ENCODE results near the gene PML.
"Not testable (repeated sequence)": the region's sequence is repeated elsewhere in the genome, so short reads cannot be mapped to it uniquely, and the experiment has no call there.

The PML gene

DNA sequence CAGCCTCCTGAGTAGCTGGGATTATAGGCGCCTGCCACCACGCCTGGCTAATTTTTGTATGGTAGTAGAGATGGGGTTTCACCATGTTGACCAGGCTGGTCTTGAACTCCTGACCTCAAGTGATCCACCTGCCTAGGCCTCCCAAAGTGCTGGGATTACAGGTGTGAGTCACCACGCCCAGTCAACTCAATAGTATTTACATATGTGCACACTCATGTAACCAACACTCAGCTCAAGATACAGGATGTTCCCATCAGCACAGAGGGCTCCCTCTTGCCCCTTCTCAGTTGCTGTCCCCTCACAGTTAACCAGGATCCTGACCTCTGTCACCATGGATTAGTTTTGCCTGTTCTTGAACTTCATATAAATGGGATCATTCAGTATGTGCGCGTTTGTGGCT lies 61.8 kb downstream of the PML start:
- not testable (repeated sequence) for DNase-seq (ENCODE audit: low read depth in 2 of 2)

DNA sequence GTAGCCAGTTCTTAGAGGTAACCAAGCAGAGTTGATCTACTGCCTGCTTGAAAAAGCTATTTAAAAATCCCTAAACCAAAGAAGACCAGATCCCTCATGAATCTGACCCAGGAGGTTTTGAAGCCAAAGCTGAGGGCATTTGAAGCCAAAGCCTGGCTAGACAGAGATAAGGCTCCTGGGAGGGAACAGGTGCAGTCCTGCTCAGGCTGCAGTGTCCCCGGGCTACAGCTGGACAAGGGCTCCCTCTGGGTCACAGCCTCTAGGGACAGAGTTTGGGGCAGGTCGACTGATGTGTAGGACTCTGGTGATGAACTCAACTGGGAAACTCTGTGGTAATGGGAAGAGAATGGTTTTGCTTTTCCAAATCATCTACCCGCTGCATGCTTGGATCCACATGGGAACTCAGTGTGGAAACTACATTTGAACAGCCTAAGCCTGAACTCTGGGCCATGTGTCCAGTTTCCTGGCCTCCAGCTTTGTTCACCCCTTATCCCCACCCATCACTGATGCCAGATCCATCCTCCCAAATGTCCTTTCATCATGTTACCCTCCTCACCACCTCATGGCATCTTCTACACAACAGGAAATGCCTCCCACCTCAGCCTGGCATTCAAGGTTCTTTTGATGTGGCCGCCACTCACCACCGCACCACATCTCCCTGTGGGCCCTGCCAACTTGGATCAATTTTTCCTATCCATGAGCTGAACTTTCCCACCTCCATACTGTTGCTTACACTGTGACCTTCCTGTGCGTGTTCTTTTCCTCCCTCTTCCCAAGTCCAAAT lies 64.7 kb downstream of the PML start:
- not testable (repeated sequence) for DNase-seq (ENCODE audit: low read depth in 2 of 2)

DNA sequence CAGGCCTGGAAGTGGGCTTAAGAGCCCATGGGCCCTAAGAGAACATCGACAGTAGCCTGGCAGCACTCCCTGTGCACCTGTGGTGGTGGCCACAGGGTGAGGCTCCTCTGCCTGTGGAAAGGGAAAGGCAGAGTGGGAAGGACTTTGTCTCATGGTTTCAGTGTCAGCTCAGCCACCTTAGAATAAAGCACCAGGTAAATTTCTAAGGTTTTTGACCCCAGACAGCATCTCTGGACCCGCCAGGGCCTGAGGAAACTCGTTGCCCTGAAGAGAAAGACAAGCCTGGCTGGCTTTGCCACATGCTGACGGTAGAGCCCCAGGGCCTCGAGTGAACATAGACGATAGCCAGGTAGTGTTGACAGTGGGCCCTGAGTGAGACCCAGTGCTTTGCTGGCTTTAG lies 65.7 kb downstream of the PML start:
- DNase-seq (ENCODE audit: low read depth in 2 of 2), result no peak

DNA sequence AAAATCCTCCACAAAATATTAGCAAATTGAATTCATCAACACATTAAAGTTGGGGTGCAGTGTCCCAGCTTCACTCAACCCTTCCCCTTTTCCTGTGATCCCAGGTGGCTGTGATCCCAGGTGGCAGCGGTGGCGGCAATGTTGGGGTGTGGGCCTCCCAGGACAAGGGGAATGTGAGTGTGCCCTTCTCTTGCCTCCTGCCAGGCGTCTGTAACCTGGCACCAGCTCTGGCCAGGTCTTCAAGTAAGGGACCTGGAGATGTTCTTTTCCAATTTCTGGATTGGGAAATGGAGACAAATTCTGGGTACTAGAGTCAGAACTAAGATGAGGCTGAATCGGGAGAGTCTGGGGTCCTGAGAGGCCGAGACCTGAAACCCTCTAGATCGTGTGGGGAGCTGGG lies 67.7 kb downstream of the PML start:
- DNase-seq (ENCODE audit: low read depth in 2 of 2), result no peak

DNA sequence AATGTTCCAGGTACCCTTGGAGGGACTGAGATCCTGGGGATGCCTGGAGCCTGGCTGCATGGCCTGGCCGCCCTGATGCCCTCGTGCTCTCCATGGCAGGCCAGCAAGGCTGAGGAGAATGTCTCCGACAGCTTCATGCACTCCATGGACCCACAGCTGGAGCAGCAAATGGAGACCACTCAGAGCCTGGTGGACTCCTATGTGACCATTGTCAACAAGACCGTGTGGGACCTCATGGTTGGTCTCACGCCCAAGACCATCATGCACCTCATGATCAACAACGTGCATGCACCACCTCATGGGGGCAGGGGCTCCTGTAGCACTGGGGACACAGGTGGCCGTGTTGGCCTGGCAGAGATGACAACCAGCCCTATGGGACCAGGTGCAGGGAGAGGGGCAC lies 68.2 kb downstream of the PML start:
- no peak for DNase-seq (ENCODE audit: low read depth in 2 of 2)

DNA sequence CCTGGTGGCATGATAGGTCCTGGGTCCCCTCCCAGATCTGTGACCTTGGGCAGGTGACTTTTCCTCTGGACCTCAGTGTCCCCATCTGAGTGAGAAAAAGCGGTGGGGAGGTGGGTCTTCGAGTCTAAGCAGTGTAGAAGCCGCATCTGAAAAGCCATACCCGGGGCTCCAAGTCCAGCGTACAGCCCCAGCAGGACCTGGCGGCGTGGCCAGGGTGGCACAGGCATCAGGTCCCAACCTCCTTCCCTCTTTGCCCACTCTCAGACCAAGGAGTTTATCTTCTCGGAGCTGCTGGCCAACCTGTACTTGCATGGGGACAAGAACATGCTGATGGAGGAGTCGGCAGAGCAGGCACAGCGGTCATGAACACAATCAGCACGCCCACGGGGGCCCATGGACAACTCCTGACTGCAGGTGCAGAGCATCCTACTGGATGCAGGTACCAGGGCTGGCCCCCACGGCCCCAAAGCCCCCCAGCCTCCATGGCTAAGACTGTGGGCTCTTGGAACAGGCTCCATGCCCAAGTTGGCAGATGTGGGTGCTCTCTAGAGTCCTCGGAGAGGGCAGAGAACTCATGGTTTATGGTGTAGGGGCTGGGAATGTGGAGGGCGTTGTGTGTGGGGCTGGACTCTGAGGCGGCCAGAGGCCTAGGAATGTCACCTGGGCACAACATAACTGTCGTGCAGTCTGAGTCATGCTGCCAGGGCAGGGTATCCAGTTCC lies 69.1 kb downstream of the PML start:
- DNase-seq (ENCODE audit: low read depth in 2 of 2), result not testable (repeated sequence)

DNA sequence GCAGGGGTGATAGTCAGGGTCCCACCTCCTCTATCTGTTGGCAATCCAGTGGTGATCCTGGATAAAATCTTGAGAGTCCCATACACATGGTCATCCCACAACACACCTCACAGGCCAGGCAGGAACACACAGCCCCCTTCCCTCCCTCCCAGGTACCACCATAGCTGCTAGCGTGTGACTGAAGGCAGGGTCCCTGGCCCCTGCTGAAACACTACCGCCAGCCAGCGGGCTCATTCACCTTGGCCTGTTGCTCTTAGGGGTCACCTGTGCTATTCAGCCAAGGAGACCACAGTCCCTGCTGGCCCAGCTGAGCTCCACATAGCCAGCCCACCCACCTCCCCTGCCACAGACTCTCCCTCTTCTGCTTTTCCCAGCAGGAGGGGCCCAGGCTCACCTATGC lies 69.7 kb downstream of the PML start:
- not testable (repeated sequence) for DNase-seq (ENCODE audit: low read depth in 2 of 2)

DNA sequence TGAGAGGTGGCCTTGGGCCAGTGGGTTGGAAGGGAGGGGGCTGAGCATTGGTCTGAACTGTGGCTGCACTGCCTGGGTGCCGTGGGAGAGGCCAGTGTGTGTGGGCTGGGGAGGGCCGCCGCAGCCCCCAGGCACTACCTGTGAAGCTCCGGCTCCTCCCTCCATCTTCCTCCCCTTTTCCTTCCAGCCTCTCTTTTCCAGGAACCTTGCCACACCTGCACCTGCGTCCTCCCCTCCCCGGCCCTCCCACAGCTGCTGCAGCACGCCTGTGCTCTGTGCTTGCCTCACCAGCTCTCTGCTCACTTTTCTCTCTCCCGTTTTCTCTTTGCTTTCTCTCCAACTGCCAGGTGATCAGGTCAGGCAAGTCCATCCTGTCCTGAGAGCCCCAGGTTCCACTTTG lies 70.3 kb downstream of the PML start:
- not testable (repeated sequence) for DNase-seq (ENCODE audit: low read depth in 2 of 2)

DNA sequence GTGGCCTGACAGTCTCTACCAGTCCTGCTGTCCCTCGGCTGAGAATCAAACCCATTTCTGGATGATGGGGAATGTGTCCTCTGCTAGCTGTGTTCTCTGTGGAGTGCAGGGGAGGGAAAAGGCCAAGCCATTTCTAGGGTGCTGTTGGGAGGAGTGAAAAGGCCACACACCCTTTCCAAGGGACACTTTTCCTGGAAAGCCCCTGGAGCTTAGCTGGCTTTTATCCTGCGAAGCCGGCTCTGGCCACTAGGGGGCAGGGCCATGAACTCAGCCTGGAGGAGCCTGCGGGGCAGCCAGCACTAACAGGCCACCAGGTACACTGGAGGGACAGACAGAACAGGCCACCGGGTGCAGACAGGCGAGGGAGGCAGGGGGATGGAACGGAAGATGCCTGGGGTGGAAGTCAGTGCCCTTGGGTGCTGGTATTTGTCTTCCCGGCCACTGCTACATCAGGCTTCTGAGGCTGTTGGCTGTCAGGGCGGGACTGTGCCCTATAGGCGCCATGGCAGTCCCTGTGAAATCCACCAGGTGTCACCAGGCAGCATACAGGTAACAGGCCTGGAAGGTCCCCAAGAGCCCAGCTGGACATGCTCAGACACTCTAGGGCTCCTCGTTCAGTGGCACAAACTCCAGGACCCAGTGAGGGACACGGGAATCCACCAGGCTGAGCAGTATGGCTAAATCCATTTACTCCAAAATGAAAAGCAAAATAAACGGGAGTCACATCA lies 71.3 kb downstream of the PML start:
- DNase-seq (ENCODE audit: low read depth in 2 of 2), result peak in 1 of 2 donors; percentile 17

DNA sequence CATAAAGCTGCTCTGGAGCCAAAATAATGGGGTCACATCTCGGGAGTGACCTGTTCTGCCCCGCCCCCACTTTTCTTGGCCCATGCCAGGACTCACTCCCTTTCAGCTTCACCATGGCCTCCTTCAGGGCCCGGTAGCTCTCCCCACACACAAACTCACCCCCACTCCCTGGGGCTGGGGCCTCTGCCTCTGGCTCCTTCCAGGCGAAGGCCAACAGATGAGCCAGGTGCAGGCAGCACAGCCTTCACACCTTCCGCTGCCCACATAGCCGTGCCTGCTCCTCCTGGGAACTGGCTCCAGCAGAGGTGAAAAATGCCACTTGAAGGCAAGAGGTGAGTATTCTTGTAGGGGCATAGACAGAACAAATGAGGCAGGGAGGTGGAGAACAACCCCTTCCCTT lies 77.1 kb downstream of the PML start:
- DNase-seq (ENCODE audit: low read depth in 2 of 2), result not testable (repeated sequence)

DNA sequence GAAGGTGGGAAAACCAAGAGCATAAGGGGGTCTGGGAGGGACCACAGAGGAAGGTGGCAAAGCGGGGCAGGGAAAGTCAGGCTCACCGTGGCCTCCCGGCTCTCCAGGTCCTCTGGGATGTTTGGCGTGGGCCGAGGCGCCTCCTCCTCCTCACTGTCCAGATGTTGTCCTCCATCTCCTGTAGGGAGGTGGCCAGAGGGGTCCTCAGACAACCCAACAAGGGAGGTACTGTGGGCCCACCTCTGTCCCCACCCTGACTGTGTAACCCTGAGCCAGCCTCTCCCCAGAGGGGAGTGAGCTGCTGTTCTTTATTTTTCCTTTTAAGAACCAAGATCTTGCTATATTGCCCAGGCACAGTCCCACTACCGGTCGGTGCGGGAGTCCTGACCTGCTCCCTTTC lies 77.6 kb downstream of the PML start:
- DNase-seq (ENCODE audit: low read depth in 2 of 2), result not testable (repeated sequence)

DNA sequence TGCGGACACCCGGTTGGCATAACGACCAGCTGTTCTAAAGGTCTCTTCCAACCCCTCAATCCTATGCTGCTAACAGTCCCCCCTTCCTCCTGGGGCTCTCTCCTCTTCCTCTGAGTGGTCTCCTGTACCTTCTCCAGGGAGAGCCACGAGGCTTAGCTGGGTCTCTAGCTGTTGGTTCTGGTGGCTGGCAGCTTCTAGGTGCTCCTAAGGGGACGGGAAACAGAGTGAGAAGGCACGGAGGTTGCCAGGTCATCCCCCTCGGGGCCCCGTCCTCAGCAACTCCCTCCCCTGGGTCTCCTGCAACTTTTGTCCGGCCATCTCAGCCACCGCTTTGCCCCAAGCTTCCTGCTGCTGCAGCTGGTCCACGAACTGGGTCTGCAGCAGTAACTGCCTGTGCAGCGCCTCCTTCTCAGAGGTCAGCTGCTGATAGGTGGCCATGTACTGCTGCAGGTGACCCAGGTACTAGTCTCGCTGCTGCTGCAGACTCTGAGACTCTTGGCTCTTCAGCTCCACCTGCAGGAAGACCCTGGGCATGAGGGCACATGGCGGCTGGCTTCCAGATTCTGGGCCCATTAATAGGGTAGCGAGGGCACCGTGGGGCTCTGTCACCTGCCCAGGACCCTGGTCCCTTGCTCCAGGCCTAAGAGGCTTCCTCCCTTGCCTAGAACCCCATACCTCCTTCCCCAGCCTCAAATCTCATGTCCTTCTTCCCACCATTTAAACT lies 78.3 kb downstream of the PML start:
- DNase-seq (ENCODE audit: low read depth in 2 of 2), result not testable (repeated sequence)

DNA sequence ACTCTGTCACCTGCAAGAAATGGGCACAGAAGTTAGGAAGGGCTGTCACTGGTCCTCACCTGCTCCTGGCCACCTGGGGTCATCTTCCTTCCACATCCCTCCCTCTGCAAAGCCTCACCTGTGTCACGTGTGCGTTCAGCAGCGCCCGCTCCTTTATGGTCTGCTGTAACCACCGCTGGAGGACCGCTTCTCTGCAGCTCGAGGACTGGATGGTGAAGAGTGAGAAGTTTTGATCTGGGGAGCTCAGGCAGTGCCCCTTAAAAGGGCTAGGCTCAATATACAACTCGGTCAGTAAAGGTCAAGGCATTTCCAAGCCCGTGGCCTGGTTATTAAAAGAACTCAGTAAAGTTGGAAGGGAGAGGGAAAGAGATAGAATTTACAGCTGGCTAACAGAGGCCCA lies 81.3 kb downstream of the PML start:
- DNase-seq (ENCODE audit: low read depth in 2 of 2), result not testable (repeated sequence)

DNA sequence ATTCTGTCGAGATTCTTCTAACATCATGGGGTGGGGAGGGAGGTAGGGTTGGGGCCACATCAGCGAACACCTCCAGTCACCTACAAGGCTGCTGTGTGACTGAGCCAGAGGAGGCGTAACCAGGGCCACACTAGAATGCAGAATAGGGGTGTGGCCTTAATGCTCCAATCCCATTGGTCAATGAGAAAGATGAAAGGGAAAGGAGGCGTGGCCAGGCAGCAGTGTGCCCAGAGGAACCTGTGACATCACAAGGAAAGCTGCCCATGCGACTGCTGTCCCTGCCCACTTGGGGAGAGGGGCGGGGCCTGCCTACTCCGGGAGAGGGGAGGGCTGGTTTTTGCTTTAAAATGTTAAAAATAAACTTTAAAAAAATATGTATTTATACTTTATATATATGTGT lies 87.9 kb downstream of the PML start, which contains the start of gene GOLGA6A:
Gene GOLGA6A (minus strand): TSS at position 101 of the 400 bp plus-strand sequence. CDS start 41 bp downstream, at position 60.
- DNase-seq (ENCODE audit: low read depth in 2 of 2), result not testable (repeated sequence)

DNA sequence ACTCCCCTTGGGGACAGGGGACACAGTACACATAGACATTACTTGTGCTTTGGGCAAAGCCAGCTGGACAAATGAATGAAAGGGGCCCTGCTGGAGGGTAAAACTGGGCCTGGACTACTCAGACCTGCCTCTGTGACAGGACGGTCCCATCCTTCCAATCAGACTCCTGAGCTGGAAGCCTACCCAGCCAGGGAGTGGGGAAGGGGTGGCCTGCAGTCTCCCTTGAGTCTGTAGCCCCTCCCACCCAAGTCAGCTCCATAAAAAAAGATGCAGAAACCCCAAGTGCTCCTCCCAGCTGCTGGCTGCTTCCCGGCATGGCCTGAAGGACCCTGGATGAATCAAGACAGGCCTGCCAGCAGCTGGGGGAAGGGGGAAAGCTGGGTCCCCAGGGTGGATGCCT lies 100.1 kb downstream of the PML start:
- DNase-seq (ENCODE audit: low read depth in 2 of 2), result not testable (repeated sequence)

DNA sequence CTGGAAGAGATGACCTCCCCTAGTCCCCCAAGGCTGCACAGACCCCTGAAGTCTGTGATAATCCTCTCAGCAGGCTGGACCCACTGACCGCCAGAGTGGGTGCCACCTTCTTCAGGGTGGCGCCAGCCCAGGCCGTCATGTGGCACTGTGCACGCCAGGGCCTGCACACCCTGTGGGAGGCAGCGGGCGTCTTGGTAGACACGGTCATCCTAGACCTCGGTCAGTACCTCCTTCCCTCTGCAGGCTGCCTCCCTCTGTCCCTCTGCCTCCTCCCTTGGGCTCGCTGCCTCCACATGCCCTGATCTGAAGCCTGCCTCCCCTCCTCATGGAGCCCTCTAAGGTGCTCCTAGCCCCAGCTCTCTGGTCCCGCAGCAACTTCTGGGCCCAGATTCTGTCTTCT lies 101.1 kb downstream of the PML start:
- not testable (repeated sequence) for DNase-seq (ENCODE audit: low read depth in 2 of 2)

DNA sequence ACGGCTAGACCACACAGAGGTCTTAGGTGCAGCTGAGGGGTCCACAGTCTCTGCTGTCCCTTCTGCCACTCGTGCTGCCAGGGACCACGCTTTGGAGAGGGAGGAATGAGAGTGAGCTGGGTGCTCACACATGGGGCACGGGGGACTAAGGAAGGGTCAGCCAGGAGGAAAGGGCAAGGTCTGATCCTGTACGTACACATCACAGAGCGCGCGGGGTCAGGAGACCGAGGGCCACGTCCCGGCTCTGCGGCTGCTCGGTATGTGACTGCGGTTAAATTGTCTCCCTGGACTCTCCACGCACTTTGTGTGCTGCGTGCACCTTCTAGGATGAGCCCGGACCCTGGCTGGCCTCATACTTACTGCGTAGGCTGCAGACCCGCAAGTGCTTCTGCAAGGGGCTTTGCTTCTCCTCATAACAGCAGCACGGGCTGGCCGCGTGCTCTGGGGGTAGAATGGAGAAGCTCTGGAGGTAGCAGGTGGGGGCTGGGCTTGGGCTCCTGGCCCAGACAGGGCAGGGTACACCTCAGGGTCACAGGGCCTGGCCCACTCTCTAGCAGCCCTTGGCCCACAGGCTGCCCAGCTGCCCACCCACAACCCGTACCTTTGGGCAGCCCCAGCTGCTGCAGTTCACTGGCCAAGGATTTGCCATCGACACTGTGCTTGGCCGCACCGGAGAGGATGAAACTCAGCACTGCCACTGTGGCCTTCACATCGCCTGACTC lies 102.4 kb downstream of the PML start:
- DNase-seq (ENCODE audit: low read depth in 2 of 2), result not testable (repeated sequence)
